ENCODE measurements around the gene RXFP4.
"Not testable (repeated sequence)": the region's sequence is repeated elsewhere in the genome, so short reads cannot be mapped to it uniquely, and the experiment has no call there.

RXFP4 gene, protein sequence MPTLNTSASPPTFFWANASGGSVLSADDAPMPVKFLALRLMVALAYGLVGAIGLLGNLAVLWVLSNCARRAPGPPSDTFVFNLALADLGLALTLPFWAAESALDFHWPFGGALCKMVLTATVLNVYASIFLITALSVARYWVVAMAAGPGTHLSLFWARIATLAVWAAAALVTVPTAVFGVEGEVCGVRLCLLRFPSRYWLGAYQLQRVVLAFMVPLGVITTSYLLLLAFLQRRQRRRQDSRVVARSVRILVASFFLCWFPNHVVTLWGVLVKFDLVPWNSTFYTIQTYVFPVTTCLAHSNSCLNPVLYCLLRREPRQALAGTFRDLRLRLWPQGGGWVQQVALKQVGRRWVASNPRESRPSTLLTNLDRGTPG

DNA sequence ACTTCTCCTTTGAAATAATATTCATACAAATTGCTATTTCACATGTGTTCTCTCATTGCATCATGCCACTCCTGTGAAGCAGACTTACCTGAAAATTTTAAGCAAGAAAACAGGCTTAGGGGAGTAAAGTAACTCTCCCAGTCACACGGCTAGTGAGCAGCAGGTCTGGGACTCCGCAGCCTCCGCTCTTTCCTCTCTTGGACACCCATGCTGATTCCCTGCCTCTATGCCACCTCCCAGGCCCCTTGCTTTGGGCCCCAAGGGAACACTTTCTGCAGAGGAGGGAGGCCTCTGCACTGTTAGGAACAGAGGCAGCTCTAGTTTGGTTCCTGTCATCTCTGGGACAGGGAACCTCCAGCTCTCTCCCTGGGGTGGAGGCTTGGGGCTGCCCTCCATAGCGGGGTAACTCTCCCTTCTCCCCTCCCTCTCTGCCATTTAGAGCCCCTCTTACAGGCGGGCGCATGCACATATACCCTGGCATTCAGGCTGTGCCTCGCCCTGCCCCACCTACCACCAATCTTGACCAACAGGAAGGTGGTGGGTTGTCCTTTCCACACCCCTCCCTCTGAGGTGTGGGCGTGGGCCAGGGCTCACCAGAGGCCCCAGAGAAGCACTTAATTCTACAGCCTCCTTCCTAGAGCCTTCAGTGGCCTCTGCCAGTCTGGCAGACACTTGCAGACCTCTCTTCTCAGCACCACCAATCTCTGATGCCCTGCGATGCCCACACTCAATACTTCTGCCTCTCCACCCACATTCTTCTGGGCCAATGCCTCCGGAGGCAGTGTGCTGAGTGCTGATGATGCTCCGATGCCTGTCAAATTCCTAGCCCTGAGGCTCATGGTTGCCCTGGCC lies at the start of gene RXFP4:
RXFP4 (plus strand) TSS at position 646 of the 852 bp plus-strand sequence; CDS start at position 718, 72 bp downstream.
- DNase-seq (ENCODE audit: extremely low read depth in 1 of 2, low read depth in 1 of 2): no peak

DNA sequence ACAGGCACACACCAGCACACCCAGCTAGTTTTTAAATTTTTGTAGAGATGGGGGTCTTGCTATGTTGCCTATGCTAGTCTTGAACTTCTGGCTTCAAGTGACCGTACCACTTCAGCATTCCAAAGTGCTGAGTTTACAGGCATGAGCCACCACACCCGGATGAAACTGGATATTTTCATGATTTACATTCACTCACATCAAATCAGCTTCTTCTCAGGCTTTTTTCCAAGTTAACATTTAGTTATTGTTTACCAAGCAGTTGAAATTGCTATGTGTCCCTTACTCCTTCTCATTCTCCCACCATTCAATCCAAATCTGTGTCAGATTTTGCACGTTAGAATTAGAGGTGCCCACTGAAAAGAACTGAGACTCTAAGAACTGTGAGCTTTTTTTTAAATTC lies 48.6 kb upstream of the RXFP4 start:
- no peak for DNase-seq (ENCODE audit: extremely low read depth in 1 of 2, low read depth in 1 of 2)

DNA sequence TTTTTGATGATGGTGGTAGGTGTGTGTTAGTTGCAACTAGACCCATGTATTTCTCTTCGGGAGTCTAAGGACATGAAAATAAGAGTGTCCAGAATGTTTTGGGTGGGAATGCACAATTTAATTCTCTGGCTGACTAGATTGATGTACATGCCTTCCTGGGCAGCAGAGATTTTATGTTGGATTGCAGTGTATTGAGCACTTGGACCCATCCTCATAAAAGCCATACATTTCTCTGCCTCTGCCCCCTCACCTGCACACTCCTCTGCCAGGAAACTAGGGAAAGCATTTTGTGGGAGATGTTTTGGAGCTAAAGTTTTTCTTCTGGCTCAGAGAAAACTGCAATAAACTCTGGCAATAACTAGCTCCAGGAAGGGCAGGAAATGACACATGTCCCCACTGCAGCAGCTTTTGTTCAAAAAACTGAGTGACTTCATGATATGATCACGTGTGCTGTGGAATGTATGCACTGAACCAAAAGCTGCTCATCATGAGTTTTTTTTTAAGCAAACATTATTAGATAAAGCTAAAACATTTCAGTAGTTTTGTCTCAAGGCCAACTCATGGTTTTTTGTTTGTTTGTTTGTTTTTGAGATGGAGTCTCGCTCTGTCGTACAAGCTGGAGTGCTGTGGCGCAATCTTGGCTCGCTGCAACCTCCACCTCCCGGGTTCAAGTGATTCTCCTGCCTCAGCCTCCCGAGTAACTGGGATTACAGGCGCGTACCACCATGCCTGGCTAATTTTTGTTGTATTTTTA lies 47.9 kb upstream of the RXFP4 start:
- DNase-seq (ENCODE audit: extremely low read depth in 1 of 2, low read depth in 1 of 2): no peak

DNA sequence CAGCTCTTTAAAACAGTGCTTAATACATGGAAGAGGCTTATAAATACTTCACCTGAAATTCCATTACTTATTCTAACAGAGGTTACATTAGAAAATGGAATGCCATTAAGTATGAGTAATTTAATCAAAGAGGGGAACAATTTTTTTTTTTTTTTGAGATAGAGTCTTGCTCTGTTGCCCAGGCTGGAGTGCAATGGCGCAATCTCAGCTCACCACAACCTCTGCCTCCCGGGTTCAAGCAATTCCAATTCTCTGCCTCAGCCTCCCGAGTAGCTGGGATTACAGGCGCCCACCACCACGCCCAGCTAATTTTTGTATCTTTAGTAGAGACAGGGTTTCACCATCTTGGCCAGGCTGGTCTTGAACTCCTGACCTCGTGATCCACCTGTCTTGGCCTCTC lies 45.8 kb upstream of the RXFP4 start:
- not testable (repeated sequence) for DNase-seq (ENCODE audit: extremely low read depth in 1 of 2, low read depth in 1 of 2)

DNA sequence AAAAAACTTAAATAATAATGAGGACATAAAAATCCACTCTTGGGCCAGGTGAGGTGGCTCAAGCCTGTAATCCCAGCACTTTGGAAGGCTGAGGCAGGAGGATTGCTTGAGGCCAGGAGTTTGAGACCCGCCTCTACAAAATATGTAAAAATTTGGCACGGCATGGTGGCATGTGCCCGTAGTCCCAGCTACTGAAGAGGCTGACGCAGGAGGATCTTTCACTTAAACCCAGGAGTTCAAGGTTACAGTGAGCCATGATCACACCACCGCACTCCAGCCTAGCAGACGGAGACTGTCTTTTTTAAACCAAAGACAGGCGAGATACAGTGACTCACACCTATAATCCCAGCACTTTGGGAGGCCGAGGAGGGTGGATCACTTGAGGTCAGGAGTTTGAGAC lies 45.0 kb upstream of the RXFP4 start:
- not testable (repeated sequence) for DNase-seq (ENCODE audit: extremely low read depth in 1 of 2, low read depth in 1 of 2)

DNA sequence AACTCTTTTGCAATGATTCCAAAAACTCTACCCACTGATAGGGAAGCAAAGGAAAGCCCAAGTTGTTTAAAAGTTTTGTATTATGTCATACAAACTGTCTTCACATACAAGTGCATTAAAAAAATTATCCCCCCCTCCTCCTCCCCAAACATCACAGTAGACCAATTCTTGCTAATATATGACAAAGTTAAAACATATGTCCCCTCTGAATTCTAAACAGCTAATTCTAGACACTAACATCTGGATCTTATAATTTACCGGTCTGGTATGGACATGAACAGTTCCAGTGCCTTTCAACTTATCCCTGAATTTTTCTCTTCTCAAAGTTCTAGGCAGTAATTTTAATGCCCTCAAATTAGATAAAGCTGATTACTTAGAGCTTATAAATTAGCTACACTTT lies 43.7 kb upstream of the RXFP4 start:
- DNase-seq (ENCODE audit: extremely low read depth in 1 of 2, low read depth in 1 of 2): no peak

DNA sequence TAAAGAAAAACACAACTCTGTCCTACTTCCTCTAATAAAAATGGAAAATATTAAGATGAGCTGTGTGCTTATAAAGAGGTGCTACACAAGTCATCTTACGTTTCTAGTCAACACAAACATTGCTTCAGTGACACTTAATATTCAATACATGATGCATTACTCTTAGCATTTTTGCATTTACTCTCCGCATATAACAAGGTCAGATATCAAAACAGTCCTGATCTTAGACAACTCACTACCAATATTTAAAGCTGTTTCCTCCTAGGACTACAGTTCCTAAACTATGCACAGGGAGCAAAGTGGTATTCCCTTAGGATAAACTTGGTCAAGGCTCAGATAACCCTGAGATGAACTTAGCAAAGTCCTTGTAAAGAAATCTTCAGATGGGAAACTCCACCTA lies 42.5 kb upstream of the RXFP4 start:
- DNase-seq (ENCODE audit: extremely low read depth in 1 of 2, low read depth in 1 of 2): no peak

DNA sequence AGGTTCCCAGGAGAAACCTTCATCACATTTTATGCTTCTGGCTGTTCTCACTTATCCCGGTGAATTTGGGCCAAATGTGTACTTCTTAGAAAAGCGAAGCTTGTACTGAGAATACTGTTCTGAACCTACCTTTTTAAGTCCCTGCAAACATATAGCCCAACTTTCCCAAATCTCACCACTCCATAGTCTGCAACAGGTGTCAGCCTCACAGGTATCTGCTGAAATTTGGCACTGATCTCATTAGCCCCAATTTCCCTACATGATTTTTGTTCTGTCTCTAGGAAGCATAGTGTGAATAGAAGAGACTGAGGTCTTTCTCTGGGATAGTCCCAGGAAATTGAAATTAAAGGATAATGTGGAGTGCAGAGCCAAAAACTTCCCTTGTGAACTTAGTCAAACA lies 41.8 kb upstream of the RXFP4 start:
- no peak for DNase-seq (ENCODE audit: extremely low read depth in 1 of 2, low read depth in 1 of 2)

DNA sequence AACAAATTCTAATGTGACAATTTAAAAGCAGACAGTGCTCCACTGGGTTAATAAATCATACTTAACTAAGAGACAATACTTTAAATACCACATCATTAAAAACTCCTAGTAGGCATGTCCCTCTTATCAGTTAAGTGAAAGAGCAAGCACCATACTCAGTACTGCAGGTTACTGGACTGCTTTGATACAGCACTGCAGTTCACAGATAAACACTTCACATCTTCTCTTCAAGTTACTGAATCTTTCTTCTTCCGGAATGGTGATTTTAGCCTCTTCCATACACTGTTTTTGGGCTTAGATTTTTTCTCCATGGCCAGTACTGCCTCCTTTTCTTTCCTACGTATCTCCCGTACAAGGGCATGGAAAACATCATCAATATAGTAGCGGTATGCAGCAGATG lies 41.3 kb upstream of the RXFP4 start:
- DNase-seq (ENCODE audit: extremely low read depth in 1 of 2, low read depth in 1 of 2): no peak

DNA sequence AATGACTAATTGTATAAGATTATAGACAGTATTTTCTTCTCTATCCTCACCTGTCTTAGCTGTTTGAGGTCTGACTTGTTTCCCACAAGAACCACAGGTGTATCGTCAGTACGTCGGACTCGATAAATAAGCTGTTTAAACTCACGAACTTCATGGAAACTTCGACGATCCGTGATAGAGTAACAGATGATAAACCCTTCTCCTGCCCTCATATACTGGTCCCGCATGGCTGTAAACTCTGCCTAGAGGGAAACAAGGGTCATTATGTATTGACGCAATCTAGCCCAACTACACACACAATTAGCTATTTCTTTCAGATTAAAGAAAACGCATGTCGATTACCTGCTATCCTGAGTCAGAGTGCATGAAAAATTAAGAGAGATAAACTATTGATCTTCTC lies 37.2 kb upstream of the RXFP4 start:
- no peak for DNase-seq (ENCODE audit: extremely low read depth in 1 of 2, low read depth in 1 of 2)

DNA sequence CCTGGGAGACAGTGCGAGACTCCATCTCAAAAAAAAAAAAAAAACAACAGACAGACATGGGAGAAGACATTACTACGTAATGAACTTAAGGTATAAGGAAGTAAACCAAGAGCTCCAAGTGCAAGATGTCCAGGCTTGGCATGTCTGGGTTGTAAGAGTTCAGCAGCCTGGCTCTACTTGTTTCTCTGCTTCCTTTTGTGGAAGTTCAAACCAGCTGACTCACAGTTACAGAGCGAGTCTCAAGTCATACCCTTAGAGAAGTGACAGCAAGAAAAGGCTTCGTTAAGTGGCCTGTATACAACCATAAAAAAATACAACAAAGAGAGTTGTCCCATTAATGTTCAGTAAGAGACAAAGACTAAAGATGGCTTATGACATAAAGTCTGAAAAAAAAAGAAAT lies 31.5 kb upstream of the RXFP4 start:
- DNase-seq (ENCODE audit: extremely low read depth in 1 of 2, low read depth in 1 of 2): no peak

DNA sequence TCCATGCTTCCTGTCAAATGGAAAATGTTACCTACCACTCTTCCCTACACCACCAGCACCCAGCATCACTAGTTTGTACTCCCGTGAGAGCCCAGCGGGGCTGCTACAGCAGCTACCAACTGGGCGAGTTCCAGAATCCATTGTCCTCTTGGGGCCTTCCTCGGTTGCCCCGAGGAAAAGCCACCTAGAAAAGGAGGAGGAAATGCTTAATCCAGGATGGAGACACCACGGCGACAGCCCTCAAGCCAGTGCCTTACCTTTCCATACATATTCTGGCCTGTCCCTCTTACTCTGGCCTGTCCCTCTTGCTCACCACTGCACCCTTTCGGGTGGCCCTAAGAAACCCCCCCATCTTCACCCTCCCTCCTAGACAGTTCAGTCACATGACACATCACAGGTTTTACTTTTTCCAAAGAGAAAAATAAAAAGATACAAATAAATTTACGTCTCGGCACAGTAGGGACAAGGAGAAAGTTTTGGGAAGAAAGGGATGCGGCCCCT lies 30.8 kb upstream of the RXFP4 start:
- DNase-seq (ENCODE audit: extremely low read depth in 1 of 2, low read depth in 1 of 2): no peak

DNA sequence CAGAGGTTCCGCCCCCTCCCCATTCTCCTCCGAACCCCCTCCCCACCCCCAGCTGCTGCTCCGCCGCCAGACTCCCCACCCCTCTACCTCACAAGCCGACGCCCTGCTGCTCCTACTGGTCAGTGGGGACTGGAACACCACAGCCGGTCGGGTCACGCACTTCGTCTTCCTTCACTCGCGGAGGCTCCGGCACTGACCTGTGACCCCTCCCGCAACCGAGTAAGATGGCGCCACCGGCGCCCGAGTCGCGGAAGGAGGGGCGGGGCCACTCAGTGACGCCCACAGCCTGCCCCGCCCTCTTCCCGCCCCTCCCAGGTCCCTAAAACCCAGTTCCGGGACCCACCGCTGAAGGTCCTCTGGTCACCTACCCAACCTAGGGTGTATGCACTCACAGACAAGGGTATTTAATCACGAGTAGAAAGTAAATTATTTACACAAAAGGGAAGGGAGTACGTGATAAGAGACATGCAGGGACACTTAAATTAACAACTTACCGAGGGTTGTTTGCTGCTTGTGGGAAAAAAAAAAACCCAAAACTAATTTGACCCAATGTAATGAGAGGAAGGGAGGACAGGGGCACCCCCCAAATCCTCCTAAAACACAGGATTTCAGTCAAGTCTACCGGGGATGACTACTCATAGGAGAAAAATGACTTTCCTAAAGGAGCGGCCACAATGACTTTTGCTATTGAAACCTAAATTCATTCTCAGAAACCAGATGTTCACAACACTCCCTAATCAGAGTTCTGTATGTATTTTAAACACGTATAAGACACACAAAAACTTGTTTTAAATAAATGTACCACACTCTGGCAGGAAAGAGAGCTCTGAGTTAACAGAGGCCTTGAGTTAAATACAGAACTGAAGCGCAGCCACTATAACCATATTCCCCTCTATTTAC lies 30.0 kb upstream of the RXFP4 start, which contains the start of gene RIT1:
RIT1 (minus strand) TSS at position 194 of the 900 bp plus-strand sequence. CDS start 588 bp downstream, outside the sequence.
- DNase-seq (ENCODE audit: extremely low read depth in 1 of 2, low read depth in 1 of 2): peak; percentile 70 to 71

DNA sequence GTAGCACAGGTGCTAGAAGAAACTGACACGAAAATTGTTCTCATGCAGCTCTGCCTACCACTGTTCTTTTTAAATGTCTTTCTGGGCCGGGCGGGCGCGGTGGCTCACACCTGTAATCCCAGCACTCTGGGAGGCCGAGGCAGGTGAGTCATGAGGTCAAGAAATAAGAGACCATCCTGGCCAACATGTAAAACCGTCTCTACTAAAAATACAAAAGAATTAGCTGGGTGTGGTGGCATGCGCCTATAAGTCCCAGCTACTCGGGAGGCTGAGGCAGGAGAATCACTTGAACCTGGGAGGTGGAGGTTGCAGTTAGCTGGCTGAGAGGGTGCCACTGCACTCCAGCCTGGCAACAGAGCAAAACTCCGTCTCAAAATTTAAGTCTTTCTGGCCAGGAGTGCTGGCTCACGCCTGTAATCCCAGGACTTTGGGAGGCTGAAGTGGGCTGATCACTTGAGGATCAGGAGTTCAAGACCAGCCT lies 29.3 kb upstream of the RXFP4 start:
- DNase-seq (ENCODE audit: extremely low read depth in 1 of 2, low read depth in 1 of 2): no peak

DNA sequence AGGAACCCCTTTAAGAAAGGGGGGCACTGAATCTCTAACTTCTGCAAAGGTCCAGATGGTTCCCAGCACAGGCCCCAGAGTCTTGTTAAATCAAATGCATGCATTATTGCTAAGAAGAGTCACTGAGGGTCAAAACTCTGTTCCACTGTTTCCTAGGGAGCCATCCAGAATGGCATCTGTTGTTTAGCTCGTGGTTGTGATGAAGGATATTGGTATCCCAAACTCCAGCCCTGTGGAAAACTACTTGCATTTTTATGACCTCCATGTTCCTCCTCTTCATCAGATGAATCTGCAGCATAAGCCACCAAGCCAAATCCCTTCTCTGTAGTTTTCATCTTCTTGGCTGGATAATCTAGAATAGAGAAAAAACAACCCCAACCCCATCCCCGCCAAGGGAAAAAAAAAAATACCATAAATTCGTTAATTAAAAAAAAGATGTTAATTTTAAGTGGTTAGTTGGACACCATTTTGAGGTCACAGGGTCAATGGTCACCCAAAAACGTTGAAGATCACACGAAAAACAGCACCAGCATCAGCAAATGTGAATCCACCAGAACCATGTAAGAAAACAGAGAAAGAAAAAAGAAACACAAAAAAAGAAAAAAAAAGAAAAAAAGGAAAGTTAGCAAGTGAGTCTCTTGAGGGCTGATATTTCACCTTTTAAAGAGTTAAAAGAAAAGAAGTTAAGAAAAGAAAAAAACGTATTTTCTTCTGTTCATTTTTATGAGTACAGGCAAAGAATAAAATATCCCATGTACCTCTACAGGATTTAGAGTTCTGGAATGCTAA lies 27.3 kb upstream of the RXFP4 start:
- no peak for DNase-seq (ENCODE audit: extremely low read depth in 1 of 2, low read depth in 1 of 2)

DNA sequence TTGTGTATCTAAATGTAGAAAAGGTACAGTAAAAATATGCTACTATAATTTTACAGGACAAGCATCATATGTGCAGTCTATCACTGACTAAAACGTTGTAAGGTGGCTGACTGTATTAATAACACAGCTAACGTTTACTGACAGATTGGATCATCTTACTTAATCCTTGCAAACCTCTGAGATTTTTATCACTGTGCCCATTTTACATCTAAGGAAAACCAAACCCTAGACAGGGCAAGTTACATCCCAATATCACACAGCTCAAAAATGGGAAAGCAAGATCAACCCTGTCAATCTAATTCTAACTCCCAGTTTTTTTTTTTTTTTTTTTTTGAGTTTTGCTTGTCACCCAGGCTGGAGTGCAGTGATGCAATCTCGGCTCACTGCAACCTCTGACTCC lies 22.8 kb upstream of the RXFP4 start:
- no peak for DNase-seq (ENCODE audit: extremely low read depth in 1 of 2, low read depth in 1 of 2)

DNA sequence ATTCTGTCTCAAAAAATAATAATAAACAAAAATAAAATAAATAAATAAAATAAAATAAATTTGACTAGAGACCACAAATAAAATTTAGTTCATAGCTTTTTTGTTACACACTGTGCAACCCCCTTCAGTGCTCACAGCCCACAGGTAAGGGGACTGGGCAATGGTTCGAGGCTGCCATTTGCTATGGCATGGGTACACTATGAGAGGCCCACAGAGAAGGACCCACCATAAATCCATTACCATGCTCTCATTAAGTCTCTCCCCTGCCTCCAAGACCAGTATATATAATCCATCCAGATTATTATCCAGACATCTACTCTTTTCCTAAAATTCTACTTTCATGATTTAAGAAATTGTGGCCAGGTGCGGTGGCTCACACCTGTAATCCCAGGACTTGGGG lies 21.6 kb upstream of the RXFP4 start:
- no peak for DNase-seq (ENCODE audit: extremely low read depth in 1 of 2, low read depth in 1 of 2)

DNA sequence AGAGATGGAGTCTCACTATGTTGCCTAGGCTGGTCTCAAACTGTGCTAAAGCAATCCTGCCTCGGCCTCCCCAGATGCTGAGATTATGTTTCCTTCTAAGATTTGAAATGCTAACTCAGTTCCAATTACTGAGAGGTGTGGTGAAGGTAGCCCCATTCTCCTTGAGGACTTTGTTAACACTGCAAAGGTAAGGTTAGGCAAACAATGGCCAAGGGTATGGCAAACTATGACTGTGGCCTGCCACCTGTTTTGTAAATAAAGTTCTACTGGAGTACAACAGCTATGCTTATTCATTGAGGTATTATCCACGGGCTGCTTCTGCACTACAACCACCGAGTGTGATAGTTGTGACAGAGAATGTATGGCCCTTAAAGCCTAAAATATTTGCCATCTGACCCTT lies 20.7 kb upstream of the RXFP4 start:
- DNase-seq (ENCODE audit: extremely low read depth in 1 of 2, low read depth in 1 of 2): no peak

DNA sequence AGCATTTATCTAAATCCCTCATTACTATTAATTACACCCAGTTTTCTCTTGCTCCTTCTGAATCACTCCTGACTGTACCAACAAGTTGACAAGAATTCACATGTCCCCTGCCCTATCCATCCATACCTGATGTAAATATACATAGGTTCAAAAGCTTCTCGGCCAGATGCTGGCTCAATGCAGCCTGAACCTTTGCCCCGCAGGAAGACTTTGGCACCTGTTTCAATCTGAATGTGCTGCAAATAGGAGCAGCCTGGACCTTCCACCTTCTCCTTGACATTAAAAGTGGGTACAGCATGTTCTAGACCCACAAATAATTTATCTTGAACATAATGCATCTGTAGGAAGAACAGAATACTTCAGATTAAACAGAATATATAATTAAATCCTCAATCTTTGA lies 15.9 kb upstream of the RXFP4 start:
- DNase-seq (ENCODE audit: extremely low read depth in 1 of 2, low read depth in 1 of 2): no peak

Data from stimulated activated CD8-positive, alpha-beta memory T cell treated with anti-CD3 and anti-CD28 coated beads, Interleukin-7, amount 100 ng/mL, for 48 hours (primary cell).